ENCODE data around the gene CCR2.
"Not testable (repeated sequence)": the region's sequence is repeated elsewhere in the genome, so short reads cannot be mapped to it uniquely, and the experiment has no call there.

CCR2 gene

DNA sequence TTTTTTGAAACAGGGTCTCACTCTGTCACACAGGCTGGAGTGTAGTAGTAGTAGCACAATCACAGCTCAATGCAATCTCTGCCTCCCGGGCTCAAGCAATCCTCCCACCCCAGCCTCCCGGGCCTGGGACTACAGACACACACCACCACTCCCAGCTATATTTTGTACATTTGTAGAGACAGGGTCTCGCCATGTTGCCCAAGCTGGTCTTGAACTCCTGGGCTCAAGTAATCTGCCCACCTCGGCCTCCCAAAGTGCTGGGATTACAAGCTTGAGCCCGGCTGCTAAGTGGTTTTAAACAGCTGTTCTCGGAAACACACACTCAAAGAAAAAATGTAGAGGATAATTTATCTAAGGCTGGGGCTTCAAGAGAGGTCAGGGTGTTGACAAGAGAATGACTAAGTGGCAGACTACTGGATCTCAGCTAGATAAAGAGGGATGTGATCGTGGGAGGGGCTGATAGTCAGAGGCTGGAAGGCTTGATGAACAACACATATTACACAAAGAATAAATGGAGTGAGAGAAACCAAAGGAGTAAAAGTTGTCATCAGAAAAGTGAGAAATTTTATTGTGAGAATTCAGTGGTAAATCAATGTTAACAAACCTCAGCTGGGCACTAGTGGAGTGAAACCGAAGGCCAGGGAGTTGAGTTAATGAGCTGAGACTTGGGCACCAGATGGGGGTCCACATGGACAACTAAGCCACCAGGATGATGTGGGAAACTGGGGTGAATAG lies 46.3 kb downstream of the CCR2 start:
- TF ChIP-seq ISL1 (CRISPR knock-in tag; IDR thresholded peaks at IDR 0.05) (no peak), ZNF8 (CRISPR knock-in tag; IDR thresholded peaks at IDR 0.05) (no peak), BACH2 (CRISPR knock-in tag; IDR thresholded peaks at IDR 0.05; ENCODE audit: borderline replicate concordance) (no peak), CSDC2 (CRISPR knock-in tag; IDR thresholded peaks at IDR 0.05) (no peak), PPARA (CRISPR knock-in tag; IDR thresholded peaks at IDR 0.05; ENCODE audit: borderline replicate concordance) (no peak), ZNF565 (CRISPR knock-in tag; conservative IDR thresholded peaks at IDR 0.05; ENCODE audit: low read depth) (no peak)
- no peak for ATAC-seq

DNA sequence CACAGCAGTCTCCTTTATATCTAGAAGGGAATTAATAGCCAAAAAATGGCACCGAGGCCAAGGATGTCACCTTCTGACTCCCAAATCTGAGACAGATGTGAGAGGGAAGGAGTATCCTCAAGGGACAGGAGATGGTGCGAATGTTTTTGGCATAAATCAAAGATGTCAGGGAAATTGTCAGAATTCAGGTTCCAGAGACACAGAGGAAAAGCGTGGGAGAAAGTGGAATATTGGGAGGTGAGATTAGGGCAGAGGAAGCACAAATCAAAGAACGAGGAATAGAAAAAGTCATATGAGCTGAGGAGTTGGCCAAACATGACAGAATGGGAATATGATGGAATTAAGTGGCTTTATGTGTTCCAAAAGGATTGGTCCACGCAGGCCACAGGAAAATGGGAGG lies 46.9 kb downstream of the CCR2 start:
- no peak for ATAC-seq

DNA sequence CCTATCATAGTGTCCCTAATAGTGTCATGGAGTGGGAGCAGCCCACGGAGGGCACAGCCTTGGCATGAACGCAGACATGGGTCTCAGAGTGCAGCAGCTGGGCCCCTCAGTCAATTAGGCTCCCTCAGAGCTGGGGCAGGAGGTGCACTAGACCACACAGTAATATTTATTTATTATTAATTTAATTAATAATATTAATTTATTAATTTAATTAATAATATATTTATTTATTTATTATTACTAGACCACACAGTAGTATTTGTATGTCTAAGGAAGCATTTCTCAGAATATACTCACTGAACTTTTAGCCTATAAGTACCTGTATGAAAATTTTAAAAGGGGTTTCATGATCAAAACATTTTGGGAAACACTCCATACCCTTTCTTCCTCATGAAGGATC lies 47.7 kb downstream of the CCR2 start:
- no peak for TF ChIP-seq CSDC2 (CRISPR knock-in tag; IDR thresholded peaks at IDR 0.05)
- TF ChIP-seq ZFP3 (CRISPR knock-in tag; IDR thresholded peaks at IDR 0.05): no peak
- no peak for TF ChIP-seq ZNF565 (CRISPR knock-in tag; conservative IDR thresholded peaks at IDR 0.05; ENCODE audit: low read depth)
- TF ChIP-seq, protein P1, sequence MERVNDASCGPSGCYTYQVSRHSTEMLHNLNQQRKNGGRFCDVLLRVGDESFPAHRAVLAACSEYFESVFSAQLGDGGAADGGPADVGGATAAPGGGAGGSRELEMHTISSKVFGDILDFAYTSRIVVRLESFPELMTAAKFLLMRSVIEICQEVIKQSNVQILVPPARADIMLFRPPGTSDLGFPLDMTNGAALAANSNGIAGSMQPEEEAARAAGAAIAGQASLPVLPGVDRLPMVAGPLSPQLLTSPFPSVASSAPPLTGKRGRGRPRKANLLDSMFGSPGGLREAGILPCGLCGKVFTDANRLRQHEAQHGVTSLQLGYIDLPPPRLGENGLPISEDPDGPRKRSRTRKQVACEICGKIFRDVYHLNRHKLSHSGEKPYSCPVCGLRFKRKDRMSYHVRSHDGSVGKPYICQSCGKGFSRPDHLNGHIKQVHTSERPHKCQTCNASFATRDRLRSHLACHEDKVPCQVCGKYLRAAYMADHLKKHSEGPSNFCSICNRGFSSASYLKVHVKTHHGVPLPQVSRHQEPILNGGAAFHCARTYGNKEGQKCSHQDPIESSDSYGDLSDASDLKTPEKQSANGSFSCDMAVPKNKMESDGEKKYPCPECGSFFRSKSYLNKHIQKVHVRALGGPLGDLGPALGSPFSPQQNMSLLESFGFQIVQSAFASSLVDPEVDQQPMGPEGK (CRISPR knock-in tag; IDR thresholded peaks at IDR 0.05; ENCODE audit: borderline replicate concordance): no peak
- TF ChIP-seq TOX (CRISPR knock-in tag; IDR thresholded peaks at IDR 0.05; ENCODE audit: borderline replicate concordance): no peak
- no peak for TF ChIP-seq ZNF8 (CRISPR knock-in tag; IDR thresholded peaks at IDR 0.05)
- no peak for TF ChIP-seq BACH2 (CRISPR knock-in tag; IDR thresholded peaks at IDR 0.05; ENCODE audit: borderline replicate concordance)
- TF ChIP-seq, protein P2, sequence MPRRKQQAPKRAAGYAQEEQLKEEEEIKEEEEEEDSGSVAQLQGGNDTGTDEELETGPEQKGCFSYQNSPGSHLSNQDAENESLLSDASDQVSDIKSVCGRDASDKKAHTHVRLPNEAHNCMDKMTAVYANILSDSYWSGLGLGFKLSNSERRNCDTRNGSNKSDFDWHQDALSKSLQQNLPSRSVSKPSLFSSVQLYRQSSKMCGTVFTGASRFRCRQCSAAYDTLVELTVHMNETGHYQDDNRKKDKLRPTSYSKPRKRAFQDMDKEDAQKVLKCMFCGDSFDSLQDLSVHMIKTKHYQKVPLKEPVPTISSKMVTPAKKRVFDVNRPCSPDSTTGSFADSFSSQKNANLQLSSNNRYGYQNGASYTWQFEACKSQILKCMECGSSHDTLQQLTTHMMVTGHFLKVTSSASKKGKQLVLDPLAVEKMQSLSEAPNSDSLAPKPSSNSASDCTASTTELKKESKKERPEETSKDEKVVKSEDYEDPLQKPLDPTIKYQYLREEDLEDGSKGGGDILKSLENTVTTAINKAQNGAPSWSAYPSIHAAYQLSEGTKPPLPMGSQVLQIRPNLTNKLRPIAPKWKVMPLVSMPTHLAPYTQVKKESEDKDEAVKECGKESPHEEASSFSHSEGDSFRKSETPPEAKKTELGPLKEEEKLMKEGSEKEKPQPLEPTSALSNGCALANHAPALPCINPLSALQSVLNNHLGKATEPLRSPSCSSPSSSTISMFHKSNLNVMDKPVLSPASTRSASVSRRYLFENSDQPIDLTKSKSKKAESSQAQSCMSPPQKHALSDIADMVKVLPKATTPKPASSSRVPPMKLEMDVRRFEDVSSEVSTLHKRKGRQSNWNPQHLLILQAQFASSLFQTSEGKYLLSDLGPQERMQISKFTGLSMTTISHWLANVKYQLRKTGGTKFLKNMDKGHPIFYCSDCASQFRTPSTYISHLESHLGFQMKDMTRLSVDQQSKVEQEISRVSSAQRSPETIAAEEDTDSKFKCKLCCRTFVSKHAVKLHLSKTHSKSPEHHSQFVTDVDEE (CRISPR knock-in tag; IDR thresholded peaks at IDR 0.05): no peak
- TF ChIP-seq TCF4 (CRISPR knock-in tag; IDR thresholded peaks at IDR 0.05; ENCODE audit: borderline replicate concordance): no peak
- no peak for TF ChIP-seq PPARA (CRISPR knock-in tag; IDR thresholded peaks at IDR 0.05; ENCODE audit: borderline replicate concordance)
- ATAC-seq: no peak

More for the DNA sequence above, 46.9 kb downstream of the CCR2 start:
- TF ChIP-seq ZNF565 (CRISPR knock-in tag; conservative IDR thresholded peaks at IDR 0.05; ENCODE audit: low read depth) (no peak), ZFP30 (CRISPR knock-in tag; IDR thresholded peaks at IDR 0.05) (no peak)

DNA sequence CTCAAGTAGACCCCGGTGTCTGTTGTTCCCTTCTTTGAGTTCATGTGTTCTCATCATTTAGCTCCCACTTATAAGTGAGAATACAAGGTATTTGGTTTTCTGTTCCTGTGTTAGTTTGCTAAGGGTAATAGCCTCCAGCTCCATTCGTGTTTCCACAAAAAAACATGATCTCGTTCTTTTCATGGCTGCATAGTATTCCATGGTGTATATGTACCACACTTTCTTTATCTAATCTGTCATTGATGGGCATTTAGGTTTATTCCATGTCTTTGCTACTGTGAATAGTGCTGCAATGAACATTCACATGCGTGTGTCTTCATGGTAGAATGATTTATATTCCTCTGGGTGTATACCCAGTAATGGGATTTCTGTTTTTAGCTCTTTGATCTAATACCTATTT lies 49.0 kb downstream of the CCR2 start:
- ATAC-seq: not testable (repeated sequence)

DNA sequence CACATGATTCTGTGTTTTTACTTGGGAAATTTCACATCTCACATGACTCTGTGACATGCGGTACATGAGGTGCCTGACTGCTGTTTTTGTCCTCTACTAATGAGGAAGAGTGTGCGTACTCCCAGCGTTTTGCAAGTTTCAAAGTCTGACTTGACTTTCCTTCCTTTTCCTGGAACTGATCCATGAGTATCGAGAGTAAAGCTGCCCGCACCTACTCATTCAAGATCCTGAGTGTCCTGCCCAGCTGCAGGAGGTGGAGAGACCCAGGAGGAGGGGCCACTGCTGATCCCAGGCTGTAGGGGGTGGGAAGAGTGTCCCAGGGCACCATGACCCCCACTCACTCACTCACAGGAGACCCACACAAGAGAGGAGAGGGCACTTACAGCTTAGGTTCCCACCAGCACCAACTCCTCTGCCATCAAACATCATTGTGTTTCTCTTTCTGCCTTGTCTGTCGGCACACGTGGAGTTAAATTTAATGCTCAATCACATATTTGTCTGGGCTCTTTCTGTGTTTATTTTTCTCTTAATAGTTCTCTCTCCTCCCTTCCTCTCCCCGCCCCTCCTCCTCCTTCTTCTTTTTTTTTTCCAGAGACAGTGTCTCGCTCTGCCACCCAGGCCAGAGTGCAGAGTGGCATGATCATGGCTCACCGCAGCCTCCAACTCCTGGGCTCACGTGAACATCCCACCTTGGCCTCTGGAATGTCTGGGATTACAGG lies 51.5 kb downstream of the CCR2 start:
- TF ChIP-seq PPARA (CRISPR knock-in tag; IDR thresholded peaks at IDR 0.05; ENCODE audit: borderline replicate concordance): no peak
- TF ChIP-seq RARB (CRISPR knock-in tag; IDR thresholded peaks at IDR 0.05): no peak
- TF ChIP-seq ISL1 (CRISPR knock-in tag; IDR thresholded peaks at IDR 0.05): no peak
- no peak for TF ChIP-seq ARNTL (CRISPR knock-in tag; IDR thresholded peaks at IDR 0.05; ENCODE audit: borderline replicate concordance, low read depth)
- TF ChIP-seq ZNF70 (CRISPR knock-in tag; IDR thresholded peaks at IDR 0.05): no peak
- TF ChIP-seq, protein P1 (CRISPR knock-in tag; IDR thresholded peaks at IDR 0.05; ENCODE audit: borderline replicate concordance): no peak
- TF ChIP-seq ZC3H10 (CRISPR knock-in tag; IDR thresholded peaks at IDR 0.05): no peak
- no peak for TF ChIP-seq BACH2 (CRISPR knock-in tag; IDR thresholded peaks at IDR 0.05; ENCODE audit: borderline replicate concordance)
- no peak for TF ChIP-seq TCF4 (CRISPR knock-in tag; IDR thresholded peaks at IDR 0.05; ENCODE audit: borderline replicate concordance)
- no peak for TF ChIP-seq GLIS3 (CRISPR knock-in tag; IDR thresholded peaks at IDR 0.05)
- TF ChIP-seq, protein P3, sequence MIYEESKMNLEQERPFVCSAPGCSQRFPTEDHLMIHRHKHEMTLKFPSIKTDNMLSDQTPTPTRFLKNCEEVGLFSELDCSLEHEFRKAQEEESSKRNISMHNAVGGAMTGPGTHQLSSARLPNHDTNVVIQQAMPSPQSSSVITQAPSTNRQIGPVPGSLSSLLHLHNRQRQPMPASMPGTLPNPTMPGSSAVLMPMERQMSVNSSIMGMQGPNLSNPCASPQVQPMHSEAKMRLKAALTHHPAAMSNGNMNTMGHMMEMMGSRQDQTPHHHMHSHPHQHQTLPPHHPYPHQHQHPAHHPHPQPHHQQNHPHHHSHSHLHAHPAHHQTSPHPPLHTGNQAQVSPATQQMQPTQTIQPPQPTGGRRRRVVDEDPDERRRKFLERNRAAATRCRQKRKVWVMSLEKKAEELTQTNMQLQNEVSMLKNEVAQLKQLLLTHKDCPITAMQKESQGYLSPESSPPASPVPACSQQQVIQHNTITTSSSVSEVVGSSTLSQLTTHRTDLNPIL (CRISPR knock-in tag; IDR thresholded peaks at IDR 0.05; ENCODE audit: low read depth): no peak
- TF ChIP-seq SNAI2 (CRISPR knock-in tag; IDR thresholded peaks at IDR 0.05): no peak
- ATAC-seq: no peak
